ENCODE measurements around the gene COL7A1.

Gene COL7A1

GRCh38 chr3:48598323-48599076 lies 3.4 kb upstream of the COL7A1 start:
- Histone ChIP-seq H2AK5ac (ENCODE audit: low read length, severe bottlenecking) (peak overlapping the region; percentile 75), H3K14ac (ENCODE audit: low read length in 2 of 2) (no peak overlapping the region), H3K27ac (ENCODE audit: low read length, poor library complexity, severe bottlenecking) (peak overlapping the region; percentile 91), H3K36me3 (ENCODE audit: control insufficient read depth in 1 of 2, insufficient read depth in 2 of 2, low read depth in 1 of 2, low read length in 2 of 2) (peaks cover 50 to 62% of the 10 kb centered on the region in 2 experiments), H2BK120ac (ENCODE audit: low read depth, low read length) (peak overlapping the region; percentile 82), H3K18ac (ENCODE audit: low read depth in 1 of 2, low read length in 2 of 2) (peak overlapping the region; percentile 81 to 92), H2BK12ac (ENCODE audit: low read length in 2 of 2) (peak overlapping the region; percentile 92 to 95), H3K27me3 (ENCODE audit: control insufficient read depth in 1 of 2, insufficient read depth in 1 of 2, low read length in 2 of 2) (no peaks in the 10 kb centered on the region), H2AFZ (ENCODE audit: low read depth, low read length) (no peak overlapping the region), H3K4me1 (ENCODE audit: control insufficient read depth, insufficient read depth, low read depth, low read length) (peaks cover 77% of the 10 kb centered on the region), H3K23ac (ENCODE audit: low read length in 2 of 2) (no peak overlapping the region), H4K8ac (ENCODE audit: low read length) (peak overlapping the region; percentile 88), H3K4ac (ENCODE audit: low read depth in 1 of 2, low read length in 2 of 2) (peak overlapping the region; percentile 87 to 94), H2BK15ac (ENCODE audit: low read depth, poor library complexity, severe bottlenecking) (peak overlapping the region; percentile 63), H3K4me2 (ENCODE audit: low read length, poor library complexity, severe bottlenecking) (peak overlapping the region; percentile 4), H3K9ac (ENCODE audit: low read length) (peak overlapping the region; percentile 65), H2BK5ac (ENCODE audit: low read depth, low read length, poor library complexity, severe bottlenecking) (peak overlapping the region; percentile 60), H3K9me3 (ENCODE audit: control insufficient read depth, low read length) (no peaks in the 10 kb centered on the region), H3K4me3 (ENCODE audit: insufficient read depth in 1 of 2, low read depth in 1 of 2, low read length in 2 of 2) (peak overlapping the region in 1 of 2 experiments; percentile 12), H4K91ac (ENCODE audit: low read length) (peak overlapping the region; percentile 98), H3K79me1 (replicated peaks; ENCODE audit: low read length, poor library complexity, severe bottlenecking) (peaks cover 13% of the 10 kb centered on the region)
- DNase-seq = peak; percentile 98
- 25% methylated on average over 5 of the region's 5 CpGs for WGBS

GRCh38 chr3:48597408-48597800 lies 2.3 kb upstream of the COL7A1 start:
- Histone ChIP-seq H2BK12ac (ENCODE audit: low read length in 2 of 2) (peak overlapping the region; percentile 55 to 87), H3K4me3 (ENCODE audit: insufficient read depth in 1 of 2, low read depth in 1 of 2, low read length in 2 of 2) (no peak overlapping the region), H3K27ac (ENCODE audit: low read length, poor library complexity, severe bottlenecking) (peak overlapping the region; percentile 91), H3K14ac (ENCODE audit: low read length in 2 of 2) (peak overlapping the region in 1 of 2 experiments; percentile 18), H3K23ac (ENCODE audit: low read length in 2 of 2) (no peak overlapping the region), H2BK15ac (ENCODE audit: low read depth, poor library complexity, severe bottlenecking) (peak overlapping the region; percentile 55), H3K4me1 (ENCODE audit: control insufficient read depth, insufficient read depth, low read depth, low read length) (peaks cover 84% of the 10 kb centered on the region), H3K4me2 (ENCODE audit: low read length, poor library complexity, severe bottlenecking) (no peak overlapping the region), H3K18ac (ENCODE audit: low read depth in 1 of 2, low read length in 2 of 2) (peak overlapping the region; percentile 58 to 60), H3K9me3 (ENCODE audit: control insufficient read depth, low read length) (no peaks in the 10 kb centered on the region), H3K4ac (ENCODE audit: low read depth in 1 of 2, low read length in 2 of 2) (peak overlapping the region; percentile 19 to 94), H4K91ac (ENCODE audit: low read length) (peak overlapping the region; percentile 48), H2AFZ (ENCODE audit: low read depth, low read length) (no peak overlapping the region), H2BK120ac (ENCODE audit: low read depth, low read length) (peak overlapping the region; percentile 82), H3K36me3 (ENCODE audit: control insufficient read depth in 1 of 2, insufficient read depth in 2 of 2, low read depth in 1 of 2, low read length in 2 of 2) (peaks cover 39 to 62% of the 10 kb centered on the region in 2 experiments), H3K27me3 (ENCODE audit: control insufficient read depth in 1 of 2, insufficient read depth in 1 of 2, low read length in 2 of 2) (no peaks in the 10 kb centered on the region), H3K9ac (ENCODE audit: low read length) (no peak overlapping the region), H2BK5ac (ENCODE audit: low read depth, low read length, poor library complexity, severe bottlenecking) (peak overlapping the region; percentile 10), H4K8ac (ENCODE audit: low read length) (peak overlapping the region; percentile 87), H3K79me1 (replicated peaks; ENCODE audit: low read length, poor library complexity, severe bottlenecking) (peaks cover 5% of the 10 kb centered on the region), H2AK5ac (ENCODE audit: low read length, severe bottlenecking) (peak overlapping the region; percentile 92)
- WGBS = 89% methylated on average over 6 of the region's 6 CpGs
- no peak for DNase-seq

- DNase-seq = no peak
- H2BK15ac ChIP-seq (ENCODE audit: low read depth, poor library complexity, severe bottlenecking) = peak overlapping the region; percentile 15
- H3K18ac ChIP-seq (ENCODE audit: low read depth in 1 of 2, low read length in 2 of 2) = peak overlapping the region; percentile 58 to 86
- H2BK12ac ChIP-seq (ENCODE audit: low read length in 2 of 2) = peak overlapping the region; percentile 55 to 87
- H3K79me1 ChIP-seq (replicated peaks; ENCODE audit: low read length, poor library complexity, severe bottlenecking) = peaks cover 5% of the 10 kb centered on the region
- peak overlapping the region; percentile 91 for H3K27ac ChIP-seq (ENCODE audit: low read length, poor library complexity, severe bottlenecking)
- H3K4me2 ChIP-seq (ENCODE audit: low read length, poor library complexity, severe bottlenecking) = no peak overlapping the region
- H2AK5ac ChIP-seq (ENCODE audit: low read length, severe bottlenecking) = peak overlapping the region; percentile 92
- H3K4me3 ChIP-seq (ENCODE audit: insufficient read depth in 1 of 2, low read depth in 1 of 2, low read length in 2 of 2) = no peak overlapping the region
- H3K4ac ChIP-seq (ENCODE audit: low read depth in 1 of 2, low read length in 2 of 2) = peak overlapping the region; percentile 82 to 94
- 94% methylated on average over 7 of the region's 8 CpGs for WGBS
- H2BK5ac ChIP-seq (ENCODE audit: low read depth, low read length, poor library complexity, severe bottlenecking) = peak overlapping the region; percentile 73
- H3K36me3 ChIP-seq (ENCODE audit: control insufficient read depth in 1 of 2, insufficient read depth in 2 of 2, low read depth in 1 of 2, low read length in 2 of 2) = peaks cover 36 to 63% of the 10 kb centered on the region in 2 experiments
- H4K8ac ChIP-seq (ENCODE audit: low read length) = peak overlapping the region; percentile 69
- peak overlapping the region in 1 of 2 experiments; percentile 45 for H3K14ac ChIP-seq (ENCODE audit: low read length in 2 of 2)
- no peaks in the 10 kb centered on the region for H3K27me3 ChIP-seq (ENCODE audit: control insufficient read depth in 1 of 2, insufficient read depth in 1 of 2, low read length in 2 of 2)
- peaks cover 90% of the 10 kb centered on the region for H3K4me1 ChIP-seq (ENCODE audit: control insufficient read depth, insufficient read depth, low read depth, low read length)
- H2AFZ ChIP-seq (ENCODE audit: low read depth, low read length) = no peak overlapping the region
- no peak overlapping the region for H3K9ac ChIP-seq (ENCODE audit: low read length)
- H4K91ac ChIP-seq (ENCODE audit: low read length) = peak overlapping the region; percentile 48
- H2BK120ac ChIP-seq (ENCODE audit: low read depth, low read length) = peak overlapping the region; percentile 82
- no peaks in the 10 kb centered on the region for H3K9me3 ChIP-seq (ENCODE audit: control insufficient read depth, low read length)
- no peak overlapping the region for H3K23ac ChIP-seq (ENCODE audit: low read length in 2 of 2)
Measured at GRCh38 chr3:48596676-48597407, 1.7 kb upstream of the COL7A1 start.

GRCh38 chr3:48596157-48596556 lies 1.0 kb upstream of the COL7A1 start:
- H3K9me3 ChIP-seq (ENCODE audit: control insufficient read depth, low read length) = no peaks in the 10 kb centered on the region
- peak overlapping the region; percentile 58 to 86 for H3K18ac ChIP-seq (ENCODE audit: low read depth in 1 of 2, low read length in 2 of 2)
- peak overlapping the region; percentile 53 for H2BK15ac ChIP-seq (ENCODE audit: low read depth, poor library complexity, severe bottlenecking)
- peak overlapping the region; percentile 73 for H2BK5ac ChIP-seq (ENCODE audit: low read depth, low read length, poor library complexity, severe bottlenecking)
- peaks cover 94% of the 10 kb centered on the region for H3K4me1 ChIP-seq (ENCODE audit: control insufficient read depth, insufficient read depth, low read depth, low read length)
- peaks cover 5% of the 10 kb centered on the region for H3K79me1 ChIP-seq (replicated peaks; ENCODE audit: low read length, poor library complexity, severe bottlenecking)
- 48% methylated on average over 5 of the region's 5 CpGs for WGBS
- H4K8ac ChIP-seq (ENCODE audit: low read length) = peak overlapping the region; percentile 33
- peak overlapping the region; percentile 87 to 98 for H2BK12ac ChIP-seq (ENCODE audit: low read length in 2 of 2)
- H3K9ac ChIP-seq (ENCODE audit: low read length) = no peak overlapping the region
- no peak overlapping the region for H2AFZ ChIP-seq (ENCODE audit: low read depth, low read length)
- no peak for DNase-seq
- H3K27me3 ChIP-seq (ENCODE audit: control insufficient read depth in 1 of 2, insufficient read depth in 1 of 2, low read length in 2 of 2) = no peaks in the 10 kb centered on the region
- peak overlapping the region; percentile 45 to 92 for H3K4ac ChIP-seq (ENCODE audit: low read depth in 1 of 2, low read length in 2 of 2)
- H3K14ac ChIP-seq (ENCODE audit: low read length in 2 of 2) = no peak overlapping the region
- peaks cover 29 to 63% of the 10 kb centered on the region in 2 experiments for H3K36me3 ChIP-seq (ENCODE audit: control insufficient read depth in 1 of 2, insufficient read depth in 2 of 2, low read depth in 1 of 2, low read length in 2 of 2)
- no peak overlapping the region for H3K4me2 ChIP-seq (ENCODE audit: low read length, poor library complexity, severe bottlenecking)
- peak overlapping the region; percentile 90 for H4K91ac ChIP-seq (ENCODE audit: low read length)
- peak overlapping the region; percentile 92 for H2AK5ac ChIP-seq (ENCODE audit: low read length, severe bottlenecking)
- H2BK120ac ChIP-seq (ENCODE audit: low read depth, low read length) = peak overlapping the region; percentile 65
- H3K23ac ChIP-seq (ENCODE audit: low read length in 2 of 2) = peak overlapping the region in 1 of 2 experiments; percentile 61
- no peak overlapping the region for H3K4me3 ChIP-seq (ENCODE audit: insufficient read depth in 1 of 2, low read depth in 1 of 2, low read length in 2 of 2)
- peak overlapping the region; percentile 91 for H3K27ac ChIP-seq (ENCODE audit: low read length, poor library complexity, severe bottlenecking)
